Aorta (tissue), 5 donors: ENCODE data around the gene EGFL6. TPM values are rescaled to one million over a fixed set of nuclear protein-coding genes. Genes with fewer than 3 reads are reported as not detected.
"Not testable (repeated sequence)": the region's sequence is repeated elsewhere in the genome, so short reads cannot be mapped to it uniquely, and the experiment has no call there.

Experiments used
- ATAC-seq: fragments of 200-7000 bp; cut with Tn5 transposase; one replicate; pipeline ENCODE4 v1.9.1; 2022; ENCODE audit warnings: moderate library complexity; ENCODE audit not compliant: low FRiP score
- DNase-seq, 2 donors: peaks; one replicate each; pipeline ENCODE4 v3.0.0-alpha.2; 2020
- H3K27ac ChIP-seq, 2 donors: one replicate each; pipeline ENCODE4 v1.5.1; 2013; ENCODE audit warnings: low read length in 2 of 2, mild to moderate bottlenecking in 2 of 2, moderate library complexity in 2 of 2, control low read depth in 1 of 2, inconsistent platforms in 1 of 2, low read depth in 1 of 2
- H3K27me3 ChIP-seq, 2 donors: one replicate each; pipeline ENCODE4 v1.6.1; 2013; ENCODE audit warnings: control low read depth in 1 of 2, low read length in 1 of 2, mild to moderate bottlenecking in 1 of 2, moderate library complexity in 1 of 2; ENCODE audit not compliant: insufficient read depth in 2 of 2, control insufficient read depth in 1 of 2
- H3K36me3 ChIP-seq, 2 donors: one replicate each; pipeline ENCODE4 v1.6.1; 2013; ENCODE audit warnings: control low read depth in 1 of 2, low read length in 1 of 2, mild to moderate bottlenecking in 1 of 2; ENCODE audit not compliant: insufficient read depth in 2 of 2, control insufficient read depth in 1 of 2
- H3K4me1 ChIP-seq, 2 donors: one replicate each; pipeline ENCODE4 v1.6.1; 2013; ENCODE audit warnings: low read length in 2 of 2, control low read depth in 1 of 2, mild to moderate bottlenecking in 1 of 2, moderate library complexity in 1 of 2; ENCODE audit not compliant: insufficient read depth in 2 of 2, control insufficient read depth in 1 of 2
- H3K4me3 ChIP-seq, 2 donors: one replicate each; pipeline ENCODE4 v1.5.1; 2013; ENCODE audit warnings: low read length in 2 of 2, control low read depth in 1 of 2, mild to moderate bottlenecking in 1 of 2
- H3K9me3 ChIP-seq: one replicate; pipeline ENCODE4 v1.6.1; 2013; ENCODE audit warnings: mild to moderate bottlenecking, low read length; ENCODE audit not compliant: control insufficient read depth
- WGBS, 2 donors: extraction: QIAGEN DNeasy Blood & Tissue Kit; methylation state at CpG; one replicate each; pipeline ENCODE4 v1.1.7; 2013; 5-methylcytosine and 5-hydroxymethylcytosine counted together
- intact Hi-C, 2 donors: fragments of 100-400 bp; cut with DNase I; formaldehyde crosslinking; loops; one replicate each; pipeline versions ENCODE4 v1.14.2 to v1.15.0; 2022
- microRNA-seq, 2 donors: library from miRNA; unstranded; fragments of <30 nt; microRNA quantifications; one replicate each; pipeline ENCODE4 v1.2.0, GENCODE V29; 2020
- polyA plus RNA-seq, 2 donors: library from polyadenylated mRNA; stranded (reverse); fragments of 200-250 nt; gene quantifications; one replicate each; pipeline ENCODE4 v1.2.3, GENCODE V29; 2013
- total RNA-seq, 2 donors: library from RNA; stranded (reverse); fragmentation: NEBNext Ultra II Directional; extraction: Animal tissue kit (Norgen Biotek cat#: 25700); gene quantifications; one replicate each; pipeline ENCODE4 v1.2.1, GENCODE V29; 2021
- donor health status: healthy with polysubstance abuse.
- donor health status: Bipolar disorder and iron deficiency.
- donor health status: DM: no; HTN: no; CAD: no.
- donor health status: DM: no; HTN: no; CAD: no.
- donor health status: DM: yes; HTN: yes; CAD: no.

The EGFL6 gene
- total and polyA plus RNA-seq, 4 donors: 0.23 to 0.60 TPM; not detected in 2

DNA sequence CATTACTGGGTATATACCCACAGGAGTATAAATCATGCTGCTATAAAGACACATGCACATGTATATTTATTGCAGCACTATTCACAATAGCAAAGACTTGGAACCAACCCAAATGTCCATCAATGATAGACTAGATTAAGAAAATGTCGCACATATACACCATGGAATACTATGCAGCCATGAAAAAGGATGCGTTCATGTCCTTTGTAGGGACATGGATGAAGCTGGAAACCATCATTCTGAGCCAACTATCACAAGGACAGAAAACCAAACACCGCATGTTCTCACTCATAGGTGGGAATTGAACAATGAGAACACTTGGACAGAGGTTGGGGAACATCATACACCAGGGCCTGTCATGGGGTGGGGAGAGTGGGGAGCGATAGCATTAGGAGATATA lies 110.3 kb downstream of the EGFL6 start:
- H3K36me3 ChIP-seq, intact Hi-C loops, DNase-seq, H3K27me3 ChIP-seq, H3K4me3 ChIP-seq, H3K4me1 ChIP-seq, H3K27ac ChIP-seq, H3K9me3 ChIP-seq, ATAC-seq: not testable (repeated sequence)
- WGBS, 2 donors: 95 to 100% methylated on average over 3 to 4 of the region's 4 CpGs

GRCh38 chrX:13681595-13681994 lies 112.2 kb downstream of the EGFL6 start:
- H3K4me1 ChIP-seq: no peaks in the 10 kb centered on the region
- no peak overlapping the region for H3K27ac ChIP-seq
- H3K4me3 ChIP-seq: no peak overlapping the region
- H3K9me3 ChIP-seq: no peaks in the 10 kb centered on the region
- ATAC-seq (no peak), DNase-seq (no peak)
- H3K36me3 ChIP-seq: no peaks in the 10 kb centered on the region
- intact Hi-C loops: no loop called here
- WGBS, 2 donors: 71 to 87% methylated on average over 7 of the region's 7 CpGs
- H3K27me3 ChIP-seq: no peaks in the 10 kb centered on the region

Small RNA genes lying within 50 kb of the gene (microRNA-seq; reads per million reads assigned to microRNA genes)
- 0 reads per million in 2 donors for gene MIR6086

Other genes starting within 250 kb of the EGFL6 start
- gene ATXN3L, start 249.5 kb upstream of the EGFL6 start, total RNA-seq: not detected
- gene ATXN3L, start 249.5 kb upstream of the EGFL6 start, polyA plus RNA-seq: not detected
- 1 to 10 TPM; 2.3 to 3.9 TPM for gene TCEANC, start 83.5 kb downstream of the EGFL6 start, total RNA-seq
- gene TCEANC, start 83.5 kb downstream of the EGFL6 start, polyA plus RNA-seq: 1 to 10 TPM; 1.5 to 2.8 TPM
- gene RAB9A, start 119.5 kb downstream of the EGFL6 start, total RNA-seq: 10 to 100 TPM; 18.2 to 26.2 TPM
- gene RAB9A, start 119.5 kb downstream of the EGFL6 start, polyA plus RNA-seq: 10 to 100 TPM; 18.7 to 21.7 TPM
- 10 to 100 TPM; 17.4 to 18.5 TPM for gene TRAPPC2, start 165.0 kb downstream of the EGFL6 start, total RNA-seq
- gene TRAPPC2, start 165.0 kb downstream of the EGFL6 start, polyA plus RNA-seq: 10 to 100 TPM in 1 of 2 donors, 1 to 10 TPM in 1; 6.5 to 13.3 TPM
- 10 to 100 TPM; 23.8 to 34.6 TPM for gene OFD1, start 165.1 kb downstream of the EGFL6 start, total RNA-seq
- 10 to 100 TPM in 1 of 2 donors, 1 to 10 TPM in 1; 8.4 to 61.6 TPM for gene OFD1, start 165.1 kb downstream of the EGFL6 start, polyA plus RNA-seq
- 10 to 100 TPM; 16.6 to 19.6 TPM for gene GPM6B, start 247.5 kb downstream of the EGFL6 start, total RNA-seq
- 10 to 100 TPM in 1 of 2 donors, 1 to 10 TPM in 1; 6.3 to 15.4 TPM for gene GPM6B, start 247.5 kb downstream of the EGFL6 start, polyA plus RNA-seq